SK-N-SH (cell line): Measurements from ENCODE around the gene BRME1.

ENCODE experiments used
- ELF1 ChIP-seq: IDR thresholded peaks from 2 replicates; pipeline ENCODE4 v1.4.0; 2012
- EP300 ChIP-seq, 2 experiments: IDR thresholded peaks; 2 replicates each; pipeline versions ENCODE4 v1.4.0 to v1.6.1; 2012; ENCODE audit warnings: borderline replicate concordance in 1 of 2, low read depth in 1 of 2, low read length in 1 of 2
- EZH2phosphoT487 ChIP-seq: fragments of 200-600 bp; sonication (generic); IDR thresholded peaks from 2 replicates; pipeline ENCODE4 v1.6.1; 2017; ENCODE audit warnings: low read depth, mixed run types, mild to moderate bottlenecking, antibody characterized with exemption, moderate library complexity, borderline replicate concordance
- JUND ChIP-seq: IDR thresholded peaks from 2 replicates; pipeline ENCODE4 v1.4.0; 2012
- NFIC ChIP-seq: IDR thresholded peaks from 2 replicates; pipeline ENCODE4 v1.4.0; 2012; ENCODE audit warnings: borderline replicate concordance
- POLR2AphosphoS5 ChIP-seq: IDR thresholded peaks from 2 replicates; pipeline ENCODE4 v1.6.1; 2012; ENCODE audit warnings: low read depth, low read length
- RAD21 ChIP-seq: IDR thresholded peaks from 2 replicates; pipeline ENCODE4 v1.6.1; 2012; ENCODE audit warnings: mild to moderate bottlenecking, low read length
- REST ChIP-seq: IDR thresholded peaks from 2 replicates; pipeline ENCODE4 v1.6.1; 2012; ENCODE audit warnings: mild to moderate bottlenecking, low read depth, low read length, moderate library complexity
- RFX5 ChIP-seq: IDR thresholded peaks from 2 replicates; pipeline ENCODE4 v1.6.1; 2012; ENCODE audit warnings: mild to moderate bottlenecking, improper control_type of control experiment, low read length
- TAF1 ChIP-seq: IDR thresholded peaks from 2 replicates; pipeline ENCODE4 v1.6.1; 2012; ENCODE audit warnings: low read depth, mild to moderate bottlenecking, low read length, moderate library complexity, borderline replicate concordance
- YY1 ChIP-seq: IDR thresholded peaks from 2 replicates; pipeline ENCODE4 v1.4.0; 2012; ENCODE audit warnings: low read depth, mild to moderate bottlenecking
- TF ChIP-seq, protein P1 (sequence below): fragments of 200-600 bp; sonication (generic); IDR thresholded peaks from 2 replicates; pipeline ENCODE4 v1.6.1; 2017; ENCODE audit warnings: antibody characterized with exemption, mild to moderate bottlenecking, moderate library complexity
- TF ChIP-seq, protein P2 (sequence below): IDR thresholded peaks from 2 replicates; pipeline ENCODE4 v1.4.0; 2012; ENCODE audit warnings: low read depth, borderline replicate concordance
- TF ChIP-seq, protein P3 (sequence below): fragments of 150-350 bp; IDR thresholded peaks from 2 replicates; pipeline ENCODE4 v1.6.1; 2016; ENCODE audit warnings: mild to moderate bottlenecking, low read depth, low read length

DNA sequence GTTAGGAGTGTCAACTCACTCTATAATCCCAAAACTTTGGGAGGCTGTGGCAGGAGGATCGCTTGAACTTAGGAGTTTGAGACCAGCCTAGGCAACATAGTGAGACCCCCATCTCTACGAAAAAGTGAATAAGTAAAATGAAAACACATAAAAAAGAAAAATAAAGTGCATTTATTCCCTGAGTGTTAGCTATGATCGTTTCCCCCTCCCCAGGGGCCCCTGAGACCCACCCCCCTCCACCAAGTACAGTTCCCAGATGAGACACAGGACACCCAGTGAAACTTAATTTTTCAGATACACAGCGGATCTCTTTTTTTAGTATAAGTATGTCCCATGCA, 57.6 kb downstream of the BRME1 start:
- TF ChIP-seq, protein P1, sequence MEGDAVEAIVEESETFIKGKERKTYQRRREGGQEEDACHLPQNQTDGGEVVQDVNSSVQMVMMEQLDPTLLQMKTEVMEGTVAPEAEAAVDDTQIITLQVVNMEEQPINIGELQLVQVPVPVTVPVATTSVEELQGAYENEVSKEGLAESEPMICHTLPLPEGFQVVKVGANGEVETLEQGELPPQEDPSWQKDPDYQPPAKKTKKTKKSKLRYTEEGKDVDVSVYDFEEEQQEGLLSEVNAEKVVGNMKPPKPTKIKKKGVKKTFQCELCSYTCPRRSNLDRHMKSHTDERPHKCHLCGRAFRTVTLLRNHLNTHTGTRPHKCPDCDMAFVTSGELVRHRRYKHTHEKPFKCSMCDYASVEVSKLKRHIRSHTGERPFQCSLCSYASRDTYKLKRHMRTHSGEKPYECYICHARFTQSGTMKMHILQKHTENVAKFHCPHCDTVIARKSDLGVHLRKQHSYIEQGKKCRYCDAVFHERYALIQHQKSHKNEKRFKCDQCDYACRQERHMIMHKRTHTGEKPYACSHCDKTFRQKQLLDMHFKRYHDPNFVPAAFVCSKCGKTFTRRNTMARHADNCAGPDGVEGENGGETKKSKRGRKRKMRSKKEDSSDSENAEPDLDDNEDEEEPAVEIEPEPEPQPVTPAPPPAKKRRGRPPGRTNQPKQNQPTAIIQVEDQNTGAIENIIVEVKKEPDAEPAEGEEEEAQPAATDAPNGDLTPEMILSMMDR: no peak
- no peak for TF ChIP-seq RAD21
- TF ChIP-seq EZH2phosphoT487: no peak
- TF ChIP-seq ELF1: no peak
- no peak for TF ChIP-seq EP300 (IDR thresholded peaks at IDR 0.05; ENCODE audit: borderline replicate concordance in 1 of 2, low read depth in 1 of 2, low read length in 1 of 2)
- TF ChIP-seq, protein P2, sequence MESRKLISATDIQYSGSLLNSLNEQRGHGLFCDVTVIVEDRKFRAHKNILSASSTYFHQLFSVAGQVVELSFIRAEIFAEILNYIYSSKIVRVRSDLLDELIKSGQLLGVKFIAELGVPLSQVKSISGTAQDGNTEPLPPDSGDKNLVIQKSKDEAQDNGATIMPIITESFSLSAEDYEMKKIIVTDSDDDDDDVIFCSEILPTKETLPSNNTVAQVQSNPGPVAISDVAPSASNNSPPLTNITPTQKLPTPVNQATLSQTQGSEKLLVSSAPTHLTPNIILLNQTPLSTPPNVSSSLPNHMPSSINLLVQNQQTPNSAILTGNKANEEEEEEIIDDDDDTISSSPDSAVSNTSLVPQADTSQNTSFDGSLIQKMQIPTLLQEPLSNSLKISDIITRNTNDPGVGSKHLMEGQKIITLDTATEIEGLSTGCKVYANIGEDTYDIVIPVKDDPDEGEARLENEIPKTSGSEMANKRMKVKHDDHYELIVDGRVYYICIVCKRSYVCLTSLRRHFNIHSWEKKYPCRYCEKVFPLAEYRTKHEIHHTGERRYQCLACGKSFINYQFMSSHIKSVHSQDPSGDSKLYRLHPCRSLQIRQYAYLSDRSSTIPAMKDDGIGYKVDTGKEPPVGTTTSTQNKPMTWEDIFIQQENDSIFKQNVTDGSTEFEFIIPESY: no peak
- TF ChIP-seq NFIC: no peak
- TF ChIP-seq, protein P3, sequence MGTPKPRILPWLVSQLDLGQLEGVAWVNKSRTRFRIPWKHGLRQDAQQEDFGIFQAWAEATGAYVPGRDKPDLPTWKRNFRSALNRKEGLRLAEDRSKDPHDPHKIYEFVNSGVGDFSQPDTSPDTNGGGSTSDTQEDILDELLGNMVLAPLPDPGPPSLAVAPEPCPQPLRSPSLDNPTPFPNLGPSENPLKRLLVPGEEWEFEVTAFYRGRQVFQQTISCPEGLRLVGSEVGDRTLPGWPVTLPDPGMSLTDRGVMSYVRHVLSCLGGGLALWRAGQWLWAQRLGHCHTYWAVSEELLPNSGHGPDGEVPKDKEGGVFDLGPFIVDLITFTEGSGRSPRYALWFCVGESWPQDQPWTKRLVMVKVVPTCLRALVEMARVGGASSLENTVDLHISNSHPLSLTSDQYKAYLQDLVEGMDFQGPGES: no peak
- no peak for TF ChIP-seq REST
- TF ChIP-seq YY1: no peak
- TF ChIP-seq TAF1: no peak
- no peak for TF ChIP-seq RFX5
- no peak for TF ChIP-seq JUND
- no peak for TF ChIP-seq POLR2AphosphoS5
